OCI-LY7 (cell line): ENCODE data around the gene SAMD8. TPM values are rescaled to one million over a fixed set of nuclear protein-coding genes. Genes with fewer than 3 reads are reported as not detected.

Experiments
- BruUV-seq: library from RNA; stranded (reverse); fragments of 400-500 nt; replicated peaks from 2 replicates; lab custom pipeline; 2021; lab: Mats Ljungman, UMichigan
- CTCF ChIA-PET: fragments of 300-600 bp; sonication (Branson Sonifier 250); formaldehyde crosslinking; loops from one replicate; lab custom pipeline; 2022; ENCODE audit warnings: antibody characterized with exemption; ENCODE audit not compliant: unreplicated experiment; lab: Charles Lee
- POLR2A ChIA-PET: fragments of 300-600 bp; sonication (Branson Sonifier 250); formaldehyde crosslinking; loops from one replicate; lab custom pipeline; 2022; ENCODE audit warnings: antibody characterized with exemption; lab: Charles Lee
- DNase-seq: peaks from one replicate; pipeline ENCODE4 v3.0.0-alpha.2; 2015; ENCODE audit warnings: low spot score
- H2AFZ ChIP-seq: fragments of 200-600 bp; sonication (generic), shearing (Covaris generic); 2 replicates; pipeline ENCODE4 v1.6.1; 2014; ENCODE audit warnings: mild to moderate bottlenecking, antibody characterized with exemption, low read length, moderate library complexity
- H3K27ac ChIP-seq: fragments of 200-600 bp; sonication (generic); 2 replicates; pipeline ENCODE4 v1.5.1; 2014; ENCODE audit warnings: mixed run types, low read depth, mild to moderate bottlenecking, moderate library complexity, low read length, inconsistent platforms; ENCODE audit not compliant: poor library complexity, severe bottlenecking
- H3K36me3 ChIP-seq: fragments of 200-600 bp; sonication (generic); 2 replicates; pipeline ENCODE4 v1.6.1; 2014; ENCODE audit warnings: mild to moderate bottlenecking, antibody characterized with exemption, low read length, moderate library complexity, mixed read lengths; ENCODE audit not compliant: insufficient read depth
- H3K4me1 ChIP-seq: fragments of 200-600 bp; sonication (generic); 2 replicates; pipeline ENCODE4 v1.5.1; 2014; ENCODE audit warnings: mild to moderate bottlenecking, low read length; ENCODE audit not compliant: insufficient read depth, poor library complexity, severe bottlenecking
- H3K4me2 ChIP-seq: fragments of 200-600 bp; sonication (generic); 2 replicates; pipeline ENCODE4 v1.6.1; 2014; ENCODE audit warnings: mild to moderate bottlenecking, low read length
- H3K4me3 ChIP-seq: fragments of 200-600 bp; sonication (generic); 2 replicates; pipeline ENCODE4 v1.5.1; 2014; ENCODE audit warnings: mild to moderate bottlenecking, low read depth, low read length; ENCODE audit not compliant: poor library complexity, severe bottlenecking
- H3K79me2 ChIP-seq: fragments of 200-600 bp; sonication (generic); 2 replicates; pipeline ENCODE4 v1.6.1; 2016; ENCODE audit warnings: low read depth, mild to moderate bottlenecking, low read length, moderate library complexity, mixed read lengths; ENCODE audit not compliant: insufficient read depth
- H3K9me2 ChIP-seq: fragments of 200-600 bp; sonication (generic); 2 replicates; pipeline ENCODE4 v1.6.1; 2016; ENCODE audit warnings: mild to moderate bottlenecking, low read length, mixed read lengths; ENCODE audit not compliant: insufficient read depth
- H3K9me3 ChIP-seq: fragments of 200-600 bp; sonication (generic); 2 replicates; pipeline ENCODE4 v1.6.1; 2014; ENCODE audit warnings: mild to moderate bottlenecking, mixed run types, low read length, mixed read lengths
- H4K20me1 ChIP-seq: fragments of 200-600 bp; sonication (generic); 2 replicates; pipeline ENCODE4 v1.6.1; 2014; ENCODE audit warnings: mild to moderate bottlenecking, antibody characterized with exemption, low read length, moderate library complexity, mixed read lengths; ENCODE audit not compliant: insufficient read depth
- CTCF ChIP-seq: fragments of 200-600 bp; sonication (generic); conservative IDR thresholded peaks from 2 replicates; pipeline ENCODE4 v1.5.1; 2014; ENCODE audit warnings: mild to moderate bottlenecking, antibody characterized with exemption, low read length, moderate library complexity, mixed read lengths
- EZH2phosphoT487 ChIP-seq: fragments of 200-600 bp; sonication (generic); IDR thresholded peaks from 2 replicates; pipeline ENCODE4 v1.6.1; 2018; ENCODE audit warnings: low read depth, borderline replicate concordance, mild to moderate bottlenecking, mixed run types, antibody characterized with exemption, low read length, moderate library complexity, mixed read lengths
- intact Hi-C: fragments of 100-400 bp; cut with micrococcal nuclease; formaldehyde crosslinking; loops from one replicate; pipeline ENCODE4 v1.10.0; 2022; ENCODE audit not compliant: unreplicated experiment
- total RNA-seq, 2 experiments: library from RNA; depleted of rRNA in 1 of 2; stranded (reverse); fragments of >200 nt in 1 of 2; shearing (Covaris generic) in 1 of 2; gene quantifications; 2 replicates each; pipeline ENCODE4 v1.2.3, GENCODE V29; 2014 to 2022

SAMD8 gene
- total RNA-seq, 2 experiments from 2014 or later: 8.8 to 16.7 TPM

GRCh38 chr10:75145590-75145989 is 34.1 kb downstream of the SAMD8 start:
- Histone ChIP-seq H2AFZ (no peak overlapping the region), H4K20me1 (0 out of 2 replicates have a peak, but pooled peaks cover 4% of the 10 kb centered on the region), H3K4me1 (no peaks in the 10 kb centered on the region), H3K4me2 (no peak overlapping the region), H3K36me3 (peaks cover 3% of the 10 kb centered on the region), H3K27ac (no peak overlapping the region), H3K9me2 (no peaks in the 10 kb centered on the region), H3K9me3 (no peaks in the 10 kb centered on the region), H3K4me3 (no peak overlapping the region), H3K79me2 (peaks cover 26% of the 10 kb centered on the region; the same call in 1 of the 2 replicates)
- ChIA-PET CTCF (no interaction called here), POLR2A (interaction anchor here (1.2 kb wide), 1 partner anchor 9 kb away, joined by 3 read pairs; no protein-coding TSS in a partner anchor)
- intact Hi-C loops: no loop called here
- no TSS peak for BruUV-seq
- TF ChIP-seq EZH2phosphoT487: no peak
- TF ChIP-seq CTCF: no peak
- DNase-seq: no peak

GRCh38 chr10:75146780-75147179 is 35.3 kb downstream of the SAMD8 start:
- no peak for TF ChIP-seq EZH2phosphoT487
- no peak for TF ChIP-seq CTCF
- H3K9me3 ChIP-seq: no peaks in the 10 kb centered on the region
- H3K4me3 ChIP-seq: no peak overlapping the region
- no peaks in the 10 kb centered on the region for H3K4me1 ChIP-seq
- peaks cover 27% of the 10 kb centered on the region; the same call in 1 of the 2 replicates for H3K79me2 ChIP-seq
- H2AFZ ChIP-seq: no peak overlapping the region
- no TSS peak for BruUV-seq
- 0 out of 2 replicates have a peak, but pooled peaks cover 4% of the 10 kb centered on the region for H4K20me1 ChIP-seq
- no peak for DNase-seq
- H3K27ac ChIP-seq: no peak overlapping the region
- CTCF ChIA-PET: no interaction called here
- intact Hi-C loops: no loop called here
- POLR2A ChIA-PET: interaction anchor here (0.5 to 1.0 kb wide), 4 partner anchors 11 to 91 kb away, joined by 3 to 6 read pairs (median 4); no protein-coding TSS in a partner anchor
- H3K9me2 ChIP-seq: no peaks in the 10 kb centered on the region
- H3K36me3 ChIP-seq: peaks cover 12% of the 10 kb centered on the region
- no peak overlapping the region for H3K4me2 ChIP-seq

- Histone ChIP-seq H4K20me1 (no peaks in the 10 kb centered on the region), H3K27ac (no peak overlapping the region), H3K4me3 (no peak overlapping the region), H3K36me3 (peaks cover 39% of the 10 kb centered on the region), H3K4me2 (no peak overlapping the region), H2AFZ (no peak overlapping the region), H3K79me2 (peaks cover 21% of the 10 kb centered on the region; the same call in 1 of the 2 replicates), H3K4me1 (no peaks in the 10 kb centered on the region), H3K9me3 (no peaks in the 10 kb centered on the region), H3K9me2 (no peaks in the 10 kb centered on the region)
- no peak for DNase-seq
- intact Hi-C loops: no loop called here
- CTCF ChIA-PET: no interaction called here
- TF ChIP-seq EZH2phosphoT487: no peak
- TF ChIP-seq CTCF: no peak
- POLR2A ChIA-PET: interaction anchor here (1.4 kb wide), 1 partner anchor 22 kb away, joined by 3 read pairs; no protein-coding TSS in a partner anchor
- BruUV-seq: TSS peak; percentile 54
Observed at GRCh38 chr10:75150656-75151055, 39.2 kb downstream of the SAMD8 start.
